HG03354 (cell line): Measurements from ENCODE around the gene IRF1.

ENCODE experiments used
- ATAC-seq: cut with Tn5 transposase; IDR thresholded peaks from one replicate; pipeline ENCODE4 v1.9.1; 2021; ENCODE audit warnings: mild to moderate bottlenecking; ENCODE audit not compliant: unreplicated experiment, poor library complexity, severe bottlenecking

The IRF1 gene

GRCh38 chr5:132476876-132477781, 13.4 kb downstream of the IRF1 start:
- no peak for ATAC-seq

- ATAC-seq: no peak
Observed at GRCh38 chr5:132475987-132476875, 14.3 kb downstream of the IRF1 start.

- no peak for ATAC-seq
Observed at GRCh38 chr5:132475497-132475882, 15.1 kb downstream of the IRF1 start.

GRCh38 chr5:132474881-132475496, 15.6 kb downstream of the IRF1 start:
- no peak for ATAC-seq

GRCh38 chr5:132474131-132474723, 16.3 kb downstream of the IRF1 start:
- ATAC-seq: no peak

GRCh38 chr5:132473668-132474067, 16.9 kb downstream of the IRF1 start:
- ATAC-seq: no peak

- ATAC-seq: peak; percentile 86
Observed at GRCh38 chr5:132473019-132473531, 17.5 kb downstream of the IRF1 start.

- no peak for ATAC-seq
Observed at GRCh38 chr5:132472431-132472830, 18.1 kb downstream of the IRF1 start.

- no peak for ATAC-seq
Observed at GRCh38 chr5:132471944-132472343, 18.6 kb downstream of the IRF1 start.

- ATAC-seq: no peak
Observed at GRCh38 chr5:132471151-132471907, 19.2 kb downstream of the IRF1 start.

GRCh38 chr5:132470596-132470995, 20.0 kb downstream of the IRF1 start:
- no peak for ATAC-seq

GRCh38 chr5:132470010-132470392, 20.6 kb downstream of the IRF1 start:
- no peak for ATAC-seq

- no peak for ATAC-seq
Observed at GRCh38 chr5:132469380-132470009, 21.1 kb downstream of the IRF1 start.

- ATAC-seq: no peak
Observed at GRCh38 chr5:132468656-132469379, 21.8 kb downstream of the IRF1 start.

GRCh38 chr5:132467287-132467984, 23.1 kb downstream of the IRF1 start:
- peak; percentile 38 for ATAC-seq

GRCh38 chr5:132466433-132467286, 23.9 kb downstream of the IRF1 start:
- peak; percentile 69 for ATAC-seq
